Breast epithelium (tissue), 3 donors: ENCODE measurements around the gene TDRD15.

Source experiments
- CTCF ChIP-seq, 3 donors: fragments of 450-650 bp; IDR thresholded peaks; one replicate each; pipeline ENCODE4 v1.5.1; 2016 to 2017; ENCODE audit warnings: antibody characterized with exemption in 3 of 3, mild to moderate bottlenecking in 3 of 3, moderate library complexity in 3 of 3
- POLR2A ChIP-seq: fragments of 450-650 bp; IDR thresholded peaks from one replicate; pipeline ENCODE4 v1.6.1; 2016; ENCODE audit warnings: antibody characterized with exemption, mild to moderate bottlenecking, moderate library complexity

DNA sequence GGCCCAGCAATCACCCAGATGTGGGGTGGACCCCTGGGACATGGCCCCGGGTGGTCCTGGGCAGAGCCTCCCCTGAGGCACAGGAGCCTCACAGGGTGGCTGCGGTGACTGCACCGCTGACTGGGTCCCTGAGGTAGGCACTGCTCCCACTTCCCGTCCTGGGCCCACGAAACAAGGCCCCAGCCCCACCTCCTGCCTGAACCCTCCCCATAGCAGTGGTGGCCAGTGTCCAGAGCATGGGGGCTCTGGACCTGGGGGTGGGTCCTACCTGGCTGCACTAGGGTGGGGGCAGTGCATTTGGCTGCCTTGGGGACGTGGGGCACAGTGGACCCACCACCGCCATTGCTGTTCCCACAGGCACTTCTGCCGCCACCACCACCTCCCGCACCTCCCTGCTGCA is 39.4 kb downstream of the TDRD15 start:
- no peak for TF ChIP-seq CTCF (IDR thresholded peaks at IDR 0.05)
- no peak for TF ChIP-seq POLR2A
